ENCODE measurements around the gene ANK3.

ANK3 gene

DNA sequence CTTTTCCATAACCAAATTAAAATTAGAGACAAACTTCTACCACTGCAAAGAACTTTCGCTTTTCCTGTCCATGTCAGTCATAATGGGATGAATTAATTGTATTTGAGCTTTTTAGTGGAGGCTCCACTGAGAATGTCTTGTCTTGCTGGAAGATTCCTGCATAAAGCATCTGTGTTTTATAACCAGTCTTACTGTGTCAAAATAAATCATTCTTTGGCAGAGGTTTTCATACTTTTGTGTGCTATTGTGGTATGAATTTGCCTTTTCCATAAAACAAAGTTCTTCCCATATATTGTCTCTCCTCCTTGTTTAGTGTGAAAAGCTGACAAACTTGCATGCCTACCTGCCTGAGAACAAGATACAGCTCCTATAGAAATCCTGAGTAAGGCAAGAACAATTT lies 358.5 kb downstream of the ANK3 start:
- DNase-seq (ENCODE audit: low read depth, low spot score), result no peak

DNA sequence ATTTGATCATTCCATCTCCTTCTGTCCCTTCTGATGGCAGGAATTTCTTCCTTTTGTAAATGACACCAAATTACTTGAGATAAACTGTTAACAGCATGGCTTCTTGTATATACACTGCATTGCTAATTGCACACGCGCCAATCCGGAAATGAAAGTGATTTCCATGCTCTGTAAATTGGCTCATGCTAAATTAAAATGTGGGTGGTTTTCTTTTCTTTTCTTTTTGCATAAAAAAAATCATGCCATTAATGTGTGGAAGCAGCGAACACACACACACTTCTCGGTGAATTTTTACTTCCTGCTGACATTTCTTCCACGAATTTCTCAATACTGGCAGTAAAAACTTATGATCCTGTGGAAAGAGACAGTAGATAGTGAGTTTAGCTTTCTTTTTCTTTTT lies 360.2 kb downstream of the ANK3 start:
- DNase-seq (ENCODE audit: low read depth, low spot score), result no peak

DNA sequence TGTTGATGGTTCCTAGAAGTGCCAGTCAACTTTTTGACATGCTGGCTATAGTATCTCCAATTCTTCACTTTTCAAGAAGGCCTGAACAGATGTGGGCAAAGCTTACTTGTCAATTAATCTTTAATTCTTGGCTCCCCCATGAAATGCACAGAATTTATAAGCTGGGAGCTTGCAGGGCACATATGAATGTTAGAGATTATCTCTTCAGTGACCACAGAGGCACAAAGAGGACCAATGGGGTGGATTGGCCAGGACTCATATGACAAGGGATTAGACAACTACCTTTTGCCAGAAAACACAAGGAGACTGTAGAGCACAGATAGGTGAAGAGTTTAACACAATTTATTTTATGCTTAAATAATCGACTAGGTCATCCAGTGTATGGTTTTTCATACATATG lies 361.6 kb downstream of the ANK3 start:
- DNase-seq (ENCODE audit: low read depth, low spot score), result no peak

DNA sequence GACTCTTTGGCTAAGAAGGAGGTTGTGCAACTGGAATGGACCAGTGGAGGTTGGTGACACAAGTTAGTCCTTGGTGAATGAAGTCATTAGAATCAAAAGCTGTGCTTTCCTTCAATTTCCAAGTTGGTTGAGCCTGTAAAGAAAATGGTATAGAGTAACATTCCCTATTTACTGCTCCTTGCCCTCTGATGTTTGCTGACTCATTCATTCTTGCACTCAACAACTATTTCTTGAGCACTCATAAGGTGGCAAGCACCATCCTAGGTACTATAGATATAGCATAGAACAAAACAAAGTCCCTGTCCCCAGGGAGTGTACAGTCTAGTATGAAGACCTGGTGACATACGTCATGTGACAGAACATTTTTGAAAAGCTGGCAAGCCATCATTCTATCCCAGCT lies 364.4 kb downstream of the ANK3 start:
- DNase-seq (ENCODE audit: low read depth, low spot score), result no peak

DNA sequence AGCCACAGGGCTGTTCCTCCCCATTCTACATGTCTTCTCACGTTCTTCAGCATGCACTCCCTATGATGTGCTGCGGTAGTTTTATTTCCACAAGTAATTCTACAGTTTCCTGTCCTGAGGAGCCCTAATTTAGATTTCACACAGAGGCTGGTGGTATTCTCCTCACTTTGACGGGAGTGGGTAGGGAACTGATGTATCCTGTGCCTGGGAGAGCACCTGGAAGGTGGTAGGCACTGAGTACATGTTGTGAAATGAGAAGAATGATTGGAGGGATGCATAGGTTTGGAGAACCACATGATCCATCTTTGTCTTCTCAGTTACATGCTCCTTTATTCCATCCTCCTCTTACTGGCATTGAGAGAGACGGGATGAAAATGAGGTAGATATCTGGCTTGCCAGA lies 365.2 kb downstream of the ANK3 start:
- DNase-seq (ENCODE audit: low read depth, low spot score), result no peak

DNA sequence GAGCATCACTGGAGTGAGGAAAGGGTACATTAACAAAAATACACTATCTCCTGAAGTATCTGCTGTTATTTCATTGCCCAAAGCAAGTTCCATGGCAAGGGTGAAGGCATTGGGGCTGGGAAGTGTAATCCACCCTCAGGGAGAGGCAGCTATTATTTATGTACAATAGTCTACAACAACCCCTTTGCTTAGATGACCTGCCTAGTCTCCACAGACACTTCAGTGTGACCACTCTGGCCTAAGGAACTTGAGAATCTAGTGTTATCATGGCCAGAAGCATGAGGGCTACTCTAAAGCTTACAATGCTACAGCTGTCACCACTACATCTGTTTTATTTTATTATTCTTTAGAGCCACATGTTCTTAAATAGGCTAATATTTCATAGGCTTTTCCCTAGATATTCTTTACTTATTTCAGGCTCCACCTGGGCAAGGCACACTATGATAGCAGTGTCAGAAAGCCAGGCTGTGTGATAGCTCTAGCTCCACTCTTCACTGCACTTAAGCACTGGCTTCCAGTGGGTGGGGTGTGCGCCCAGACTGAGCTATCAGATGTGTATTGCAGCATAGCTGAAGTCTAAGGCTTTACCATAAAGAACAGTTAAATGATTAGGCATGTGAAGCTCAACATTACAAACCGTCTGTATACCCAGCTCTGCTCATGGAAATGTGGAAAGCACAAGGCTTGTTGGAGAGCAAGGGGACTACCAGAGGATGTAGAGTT lies 366.4 kb downstream of the ANK3 start:
- no peak for DNase-seq (ENCODE audit: low read depth, low spot score)

DNA sequence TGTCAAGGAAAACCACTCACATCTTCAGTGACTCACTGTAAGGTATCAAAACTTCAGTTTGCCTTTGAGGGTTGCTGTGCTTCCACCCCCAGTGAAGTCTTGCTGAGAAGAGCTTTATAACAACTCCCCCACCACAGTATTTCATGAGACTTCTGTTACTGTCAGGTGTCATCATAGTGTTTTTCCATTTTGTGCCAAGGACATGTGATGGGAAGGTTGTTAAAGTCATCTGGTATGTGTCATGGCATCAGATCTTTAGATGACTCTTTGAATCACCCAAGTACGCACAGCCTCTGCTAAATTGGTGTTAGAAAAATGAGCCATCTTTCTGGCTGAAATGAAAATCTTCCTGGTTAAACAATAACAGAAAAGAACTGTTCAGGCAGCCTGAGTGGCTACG lies 368.3 kb downstream of the ANK3 start:
- DNase-seq (ENCODE audit: low read depth, low spot score), result no peak

DNA sequence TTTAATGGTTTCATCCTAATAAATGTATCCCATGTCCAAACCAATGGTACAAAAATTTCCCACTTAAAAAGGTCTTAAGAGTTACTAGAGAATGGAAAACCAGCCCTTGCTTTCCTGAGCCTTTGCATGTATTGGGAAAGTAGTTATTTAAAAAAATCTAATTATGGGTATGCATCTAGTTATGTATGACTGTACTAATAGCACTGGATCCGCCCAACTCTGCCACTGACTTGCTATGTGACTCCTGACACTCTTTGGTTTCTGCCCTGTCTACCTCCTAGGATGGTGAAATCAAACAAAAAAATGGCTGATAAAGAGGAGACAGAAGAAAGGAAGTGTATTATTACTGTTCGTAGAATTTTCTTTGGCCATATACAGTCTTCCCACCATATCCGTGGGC lies 372.9 kb downstream of the ANK3 start:
- DNase-seq (ENCODE audit: low read depth, low spot score), result no peak

DNA sequence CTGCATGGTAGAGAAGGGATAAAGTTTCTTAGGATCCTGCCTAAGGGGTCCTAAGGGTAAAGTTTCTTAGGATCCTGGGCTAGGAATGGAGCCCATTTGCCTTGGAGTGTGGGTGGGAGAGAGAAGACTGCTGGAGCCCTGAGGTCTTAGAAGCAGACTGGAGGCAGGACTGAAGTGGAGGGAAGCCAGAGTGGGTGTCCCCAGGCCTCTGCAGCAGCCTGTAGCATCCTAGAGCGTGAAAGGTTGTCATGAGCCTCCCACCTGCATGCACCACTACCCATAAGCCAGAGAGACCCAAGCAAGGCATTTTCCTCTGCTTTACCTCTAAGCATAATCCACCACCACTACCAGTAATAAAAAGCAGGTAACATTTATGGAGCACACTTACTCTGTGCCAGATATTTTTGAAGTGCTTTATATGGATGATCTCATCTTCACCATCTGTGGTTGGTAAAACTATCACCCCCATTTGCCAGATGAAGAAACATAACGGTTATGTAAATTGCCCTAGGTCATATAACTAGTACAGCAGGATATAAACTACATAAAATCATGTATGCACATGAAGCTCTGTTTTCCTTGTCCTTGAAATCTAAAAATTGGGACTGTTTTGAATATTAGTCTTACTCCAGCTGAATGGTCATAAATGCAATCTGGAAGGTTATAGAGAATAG lies 379.8 kb downstream of the ANK3 start:
- DNase-seq (ENCODE audit: low read depth, low spot score), result no peak

DNA sequence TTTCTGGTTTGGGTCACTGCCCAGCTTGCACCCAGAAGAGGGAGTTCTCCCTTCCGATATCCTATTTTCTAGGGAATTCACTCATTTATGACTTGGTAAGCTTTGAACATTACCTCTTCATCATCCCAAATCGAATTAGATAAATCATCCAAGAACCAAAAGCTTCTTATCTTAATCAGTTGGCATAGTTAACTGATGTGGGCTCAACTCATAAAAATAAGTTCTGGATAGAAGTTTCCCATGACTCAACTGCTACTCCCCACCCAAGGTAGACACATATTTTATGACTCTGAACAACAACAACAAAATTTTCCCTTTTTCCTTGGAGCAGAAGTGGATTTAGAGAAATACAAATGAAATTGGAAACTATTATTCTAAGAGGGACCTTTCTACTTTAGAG lies 380.4 kb downstream of the ANK3 start:
- no peak for DNase-seq (ENCODE audit: low read depth, low spot score)

DNA sequence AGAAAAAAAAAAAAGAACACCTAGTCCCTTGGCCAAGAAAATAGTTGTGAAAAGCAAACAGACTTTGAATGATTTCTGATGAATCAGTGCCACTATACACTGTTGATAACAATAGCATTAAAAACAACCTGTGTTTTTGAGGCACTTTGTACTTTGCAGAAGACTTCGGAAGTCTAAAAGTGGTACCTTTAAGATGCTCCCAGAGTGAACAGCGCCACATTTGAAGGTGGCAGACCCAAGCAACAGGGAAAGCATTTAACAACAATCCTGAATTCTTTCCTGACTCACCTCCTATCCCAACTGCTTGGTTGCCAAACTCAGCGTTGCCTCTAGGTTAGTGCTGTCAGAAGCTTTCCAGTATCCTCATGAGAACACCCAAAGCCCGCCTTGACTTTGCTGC lies 380.9 kb downstream of the ANK3 start:
- no peak for DNase-seq (ENCODE audit: low read depth, low spot score)

DNA sequence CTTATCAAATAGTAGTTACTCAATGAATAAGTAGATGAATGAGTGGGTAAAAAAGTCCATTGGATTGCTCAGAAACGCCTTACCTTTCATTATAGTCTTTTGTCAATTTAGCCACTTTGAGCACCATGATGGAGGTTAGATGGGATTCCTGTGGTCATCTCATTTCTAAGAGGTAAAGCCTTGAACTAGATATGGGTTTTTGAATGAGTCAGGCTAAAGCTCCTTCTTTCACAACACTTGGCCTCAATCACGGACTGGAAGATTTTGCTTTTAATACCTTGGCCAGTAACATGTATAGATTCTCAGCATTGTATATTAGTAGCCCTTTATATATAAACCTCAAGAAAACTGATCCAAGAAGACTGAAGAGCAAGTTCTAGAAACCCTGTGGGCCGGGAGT lies 383.6 kb downstream of the ANK3 start:
- no peak for DNase-seq (ENCODE audit: low read depth, low spot score)

DNA sequence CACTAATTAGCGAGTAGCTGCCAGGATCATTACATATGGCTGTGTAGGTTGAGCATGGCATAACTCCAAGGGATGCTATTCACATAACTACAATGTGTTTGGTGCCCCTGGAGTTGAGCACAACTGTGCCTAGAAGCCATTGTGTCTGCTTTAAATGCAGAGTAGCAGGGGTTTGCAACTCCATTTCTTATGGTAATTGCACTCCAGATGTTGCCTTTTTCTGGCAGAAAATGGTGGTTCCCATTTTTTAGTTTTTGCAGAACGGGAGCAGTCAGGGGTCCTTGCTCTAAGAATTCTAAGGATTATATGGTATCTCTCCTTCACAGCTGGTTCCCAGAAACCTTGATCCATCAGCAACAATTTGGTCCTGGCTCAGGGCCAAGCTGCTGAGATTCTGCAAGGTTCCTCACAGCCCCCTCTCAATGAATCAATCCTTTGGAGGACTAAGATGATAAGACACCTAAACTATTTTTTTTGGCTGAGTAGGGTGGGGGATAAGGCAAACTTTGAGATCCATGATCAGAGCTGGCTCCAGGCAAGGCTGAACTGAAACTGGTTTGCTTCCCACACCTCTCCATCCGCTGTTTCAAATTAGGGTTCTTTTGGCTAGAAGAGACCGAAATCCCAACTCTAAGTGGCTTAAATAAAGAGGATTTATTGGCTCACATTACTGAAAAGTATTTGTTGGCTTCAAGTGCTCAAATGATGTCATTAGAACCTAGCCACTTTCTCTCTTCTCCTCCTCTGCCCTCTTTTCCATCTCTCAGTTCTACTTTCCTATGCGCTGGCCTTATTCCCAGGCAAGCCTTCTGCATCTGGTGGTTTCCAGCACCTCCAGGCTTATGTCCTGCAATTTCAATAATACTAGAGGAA lies 385.8 kb downstream of the ANK3 start:
- no peak for DNase-seq (ENCODE audit: low read depth, low spot score)

DNA sequence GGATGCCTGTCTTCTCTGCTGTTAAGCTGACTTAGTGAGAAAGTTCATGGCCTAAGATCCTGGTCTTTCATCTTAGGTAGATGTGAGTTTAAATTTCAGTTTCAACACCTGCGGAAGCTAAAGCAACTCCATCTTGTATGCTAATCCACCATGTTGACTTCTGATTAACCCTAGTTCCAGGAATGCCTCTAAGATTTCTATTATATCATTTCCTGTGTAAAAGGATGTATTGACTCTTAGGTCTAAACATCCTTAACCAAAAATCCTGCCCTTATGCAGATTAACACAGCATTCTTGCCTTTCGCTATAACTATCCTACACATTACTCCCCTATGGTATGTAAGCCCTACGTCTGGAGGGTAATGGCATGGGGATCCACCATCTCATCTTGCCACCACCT lies 388.9 kb downstream of the ANK3 start:
- DNase-seq (ENCODE audit: low read depth, low spot score), result no peak

DNA sequence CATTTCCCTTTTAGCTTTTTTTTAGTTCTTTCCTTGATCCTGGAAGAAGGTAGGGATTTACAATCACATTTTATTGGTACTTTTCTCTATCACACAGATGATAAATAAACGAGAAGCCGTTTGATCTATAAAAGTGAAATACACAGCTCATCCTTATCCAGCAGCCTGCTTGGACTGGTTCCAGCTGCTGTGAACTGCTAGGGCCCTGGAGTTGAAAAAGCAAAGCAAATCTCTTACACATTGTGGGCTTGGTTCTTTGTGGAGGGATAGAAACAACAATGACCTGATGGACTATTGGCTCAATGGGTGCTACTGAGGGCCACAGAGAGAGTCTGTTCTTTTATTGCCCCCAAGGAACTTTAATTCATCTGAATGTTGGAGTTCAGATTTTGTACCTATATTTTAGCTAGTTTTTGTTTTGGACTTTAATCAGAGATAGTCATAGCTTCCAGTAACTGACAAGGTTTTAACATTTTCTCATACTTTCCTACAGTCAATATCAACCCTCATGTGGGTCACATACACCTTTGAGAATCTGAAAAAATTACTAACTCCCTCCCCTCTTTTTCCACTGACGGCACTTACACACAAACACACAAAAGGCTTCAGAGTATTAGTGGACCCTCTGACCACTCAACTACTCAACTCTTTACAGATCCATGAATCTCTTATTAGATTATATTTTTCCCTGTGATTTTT lies 391.7 kb downstream of the ANK3 start:
- DNase-seq (ENCODE audit: low read depth, low spot score), result no peak

DNA sequence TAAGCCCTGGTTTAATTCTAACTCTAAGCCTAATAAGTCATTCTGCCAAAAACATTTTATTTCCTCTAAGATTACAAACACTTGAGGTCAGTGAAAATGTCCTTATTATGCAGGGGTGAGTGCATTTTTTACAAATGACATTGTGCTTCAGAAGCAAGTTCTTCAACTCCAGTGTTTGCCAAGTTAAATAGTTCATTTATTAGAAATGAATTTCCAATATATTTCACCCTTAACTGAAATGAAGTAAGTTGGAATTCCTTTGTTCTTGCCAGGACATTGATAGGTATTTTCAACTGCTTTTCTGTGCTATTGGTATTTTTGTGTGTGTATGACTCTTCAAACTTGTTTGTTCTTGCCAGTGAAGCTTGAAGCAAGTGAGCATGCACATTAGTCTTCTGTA lies 393.8 kb downstream of the ANK3 start:
- no peak for DNase-seq (ENCODE audit: low read depth, low spot score)

DNA sequence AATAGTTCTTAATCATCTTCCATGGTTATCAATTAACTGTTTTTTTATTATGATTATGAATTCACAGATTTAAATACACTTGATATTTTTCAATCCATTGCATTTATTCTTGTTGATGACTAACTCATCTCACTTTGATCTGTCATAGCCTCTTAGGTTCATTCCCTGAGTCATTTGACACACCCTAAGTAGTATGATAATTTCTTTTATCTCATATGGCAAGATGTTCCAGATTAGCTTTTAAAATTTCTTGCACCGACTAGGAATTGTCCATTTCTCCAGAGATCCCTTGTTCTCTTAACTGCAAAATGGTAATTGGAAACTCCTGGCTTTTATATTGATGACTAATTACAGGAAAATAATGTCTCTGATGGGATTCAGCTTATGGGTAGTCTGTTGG lies 395.7 kb downstream of the ANK3 start:
- DNase-seq (ENCODE audit: low read depth, low spot score), result no peak

DNA sequence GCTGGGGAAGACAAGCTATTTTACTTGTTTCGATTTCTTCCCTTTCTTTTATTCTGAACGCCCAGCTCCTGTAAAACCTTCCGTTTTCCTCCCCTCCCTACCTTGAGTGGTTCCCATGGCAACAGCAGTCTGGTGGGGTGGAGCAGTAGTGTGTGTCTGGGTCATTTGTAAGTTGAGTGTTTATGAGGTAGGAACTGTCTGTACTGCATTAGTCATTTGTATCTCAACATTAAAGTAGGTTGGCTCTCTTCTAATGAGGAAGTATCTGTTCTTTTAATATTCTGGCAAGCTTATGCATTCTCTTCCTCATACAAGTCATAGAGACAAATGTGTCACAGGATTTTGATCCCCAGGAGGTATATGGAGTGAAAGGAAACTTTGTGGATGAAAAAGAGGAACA lies 398.0 kb downstream of the ANK3 start:
- DNase-seq (ENCODE audit: low read depth, low spot score), result no peak

DNA sequence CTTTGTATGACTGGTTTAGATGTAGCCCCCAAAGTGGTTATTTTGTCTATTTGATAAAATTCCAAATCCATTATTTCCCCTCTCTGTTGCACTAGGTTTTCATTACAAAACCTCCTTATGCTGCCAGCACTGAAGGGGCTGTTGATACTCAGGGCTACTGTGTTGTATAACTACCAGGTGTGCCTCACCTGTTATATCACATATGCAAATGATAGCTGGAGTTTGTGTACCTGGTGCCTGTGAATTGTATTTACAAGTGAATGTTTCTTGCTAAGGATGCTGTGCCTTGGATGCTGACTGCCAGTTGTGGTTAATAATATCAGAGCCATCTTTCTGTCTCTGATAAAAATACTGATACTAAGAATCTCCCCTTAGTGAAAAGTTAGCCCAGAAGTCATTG lies 398.6 kb downstream of the ANK3 start:
- DNase-seq (ENCODE audit: low read depth, low spot score), result no peak

DNA sequence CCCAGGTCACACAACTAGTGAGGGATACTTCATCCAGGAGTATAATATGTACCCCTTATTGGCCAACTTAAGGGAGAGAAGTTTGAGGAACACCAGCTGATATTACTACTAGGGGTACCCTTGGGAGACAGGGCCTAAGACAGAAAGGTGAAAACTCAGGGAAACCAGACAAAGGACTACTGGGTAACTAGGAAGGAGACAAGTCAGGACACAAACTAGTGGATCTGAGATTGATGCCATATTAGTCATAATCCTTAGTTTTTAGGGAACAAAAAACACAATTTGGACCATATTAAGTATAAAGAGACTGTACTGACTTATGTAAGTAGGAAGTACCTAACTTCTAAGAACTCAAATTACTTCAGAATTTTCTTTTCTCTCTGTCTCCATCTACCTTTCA lies 404.0 kb downstream of the ANK3 start:
- no peak for DNase-seq (ENCODE audit: low read depth, low spot score)

DNA sequence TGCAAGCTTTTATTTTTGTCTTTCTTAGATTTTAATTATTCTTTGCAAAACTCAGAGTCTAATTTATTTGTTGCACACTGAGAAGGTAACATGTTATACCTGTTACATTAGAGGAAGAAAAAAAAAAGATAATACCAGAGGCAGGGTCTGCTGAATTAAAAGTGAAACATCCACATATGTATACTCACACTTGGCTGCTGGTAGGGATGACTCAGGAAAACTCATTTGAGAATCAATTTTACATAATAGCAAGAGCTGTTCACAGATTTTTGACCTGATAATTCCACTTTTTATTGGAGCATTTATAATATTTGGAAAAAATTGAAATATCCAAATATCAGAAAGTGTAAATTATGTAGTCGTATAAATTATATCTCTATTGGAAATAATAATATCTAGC lies 405.3 kb downstream of the ANK3 start:
- DNase-seq (ENCODE audit: low read depth, low spot score), result no peak

DNA sequence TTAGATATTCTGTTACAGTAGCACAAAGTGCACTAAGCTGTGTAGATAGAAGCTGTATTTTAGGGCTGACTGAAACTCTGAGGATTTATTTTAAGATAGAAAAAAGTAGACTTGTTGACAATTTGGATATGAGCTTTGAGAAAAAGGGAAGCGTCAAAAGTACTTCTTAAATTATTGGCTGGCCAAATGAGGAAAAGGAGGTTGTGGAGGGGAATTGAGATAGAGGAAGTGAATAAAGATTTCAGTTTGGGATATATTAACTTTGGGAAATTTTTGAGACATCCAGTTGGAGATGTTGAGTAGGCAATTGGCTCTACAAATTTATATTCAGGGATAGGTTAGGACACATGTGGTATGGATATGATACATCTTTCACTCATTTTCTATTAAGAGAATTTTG lies 409.3 kb downstream of the ANK3 start:
- DNase-seq (ENCODE audit: low read depth, low spot score), result no peak
